ENCODE results near the gene PDCL3. TPM values are rescaled to one million over a fixed set of nuclear protein-coding genes. Genes with fewer than 3 reads are reported as not detected.

PDCL3 gene
- total and polyA plus RNA-seq, 2 donors (not counting 1 experiment from before 2014, with no cell fraction given), result 5.6 to 24.1 TPM

DNA sequence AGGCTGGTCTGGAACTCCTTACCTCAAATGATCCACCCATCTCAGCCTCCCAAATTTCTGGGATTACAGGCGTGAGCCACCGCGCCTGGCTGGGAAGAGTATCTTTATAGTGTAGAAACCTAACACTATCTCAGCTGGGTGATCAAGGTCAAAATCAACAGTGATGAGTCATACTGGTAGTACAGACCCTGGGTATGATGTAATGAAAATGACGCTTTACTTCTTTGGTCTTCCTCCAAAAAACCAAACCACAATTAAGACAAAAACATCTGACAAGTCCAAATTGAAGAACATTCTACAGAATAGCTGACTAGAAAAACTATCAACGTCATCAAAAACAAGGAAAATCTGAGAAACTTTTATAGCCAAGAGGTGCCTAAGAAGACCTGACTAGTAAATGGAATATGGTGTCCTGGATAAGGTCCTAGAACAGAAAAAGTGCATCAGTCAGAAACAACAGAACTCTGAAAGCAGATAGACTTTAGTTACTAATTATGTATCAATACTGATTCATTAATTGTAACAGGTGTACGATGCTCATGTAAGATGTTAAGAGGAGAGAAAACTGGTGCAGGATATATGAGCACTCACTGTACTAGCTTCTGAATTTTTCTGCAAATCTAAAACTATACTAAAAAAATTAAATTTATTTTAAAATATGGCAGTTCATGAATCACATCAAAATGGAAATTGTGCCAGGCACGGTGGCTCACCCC, 25.4 kb downstream of the PDCL3 start:
- no peak overlapping the region for H3K4me2 ChIP-seq (replicated peaks; ENCODE audit: low read depth, low read length, poor library complexity, severe bottlenecking)
- H3K36me3 ChIP-seq (replicated peaks in 1 of 2; ENCODE audit: control extremely low read depth in 1 of 2, control insufficient read depth in 1 of 2, extremely low read depth in 1 of 2, insufficient read depth in 2 of 2, low read length in 1 of 2), result no peaks in the 10 kb centered on the region
- Mint-ChIP-seq H3K9me3 (ENCODE audit: insufficient read depth) (peaks cover 2% of the 10 kb centered on the region), H3K4me3 (peak overlapping the region; percentile 14), H3K4me1 (peaks cover 17% of the 10 kb centered on the region), H3K27me3 (no peaks in the 10 kb centered on the region), H3K27ac (peak overlapping the region; percentile 38)
- no peak overlapping the region for H2AFZ ChIP-seq (ENCODE audit: insufficient read depth, low read depth, low read length, poor library complexity, severe bottlenecking)
- no peak overlapping the region for H3K27ac ChIP-seq (ENCODE audit: low read length in 2 of 2)
- peaks cover 0 to 5% (median 0%) of the 10 kb centered on the region in 3 donors for H3K9me3 ChIP-seq (ENCODE audit: control extremely low read depth in 1 of 3, control insufficient read depth in 2 of 3, insufficient read depth in 1 of 3, low read length in 2 of 3)
- ChIA-PET POLR2A (no interaction called here), CTCF (interaction anchor here (0.6 to 0.7 kb wide), 2 partner anchors 15 to 178 kb away, joined by 3 read pairs; no protein-coding TSS in a partner anchor)
- TF ChIP-seq EZH2 (IDR thresholded peaks at IDR 0.05; ENCODE audit: borderline replicate concordance, insufficient read depth, low read depth, low read length, poor library complexity, severe bottlenecking), result no peak
- TF ChIP-seq, protein P1, sequence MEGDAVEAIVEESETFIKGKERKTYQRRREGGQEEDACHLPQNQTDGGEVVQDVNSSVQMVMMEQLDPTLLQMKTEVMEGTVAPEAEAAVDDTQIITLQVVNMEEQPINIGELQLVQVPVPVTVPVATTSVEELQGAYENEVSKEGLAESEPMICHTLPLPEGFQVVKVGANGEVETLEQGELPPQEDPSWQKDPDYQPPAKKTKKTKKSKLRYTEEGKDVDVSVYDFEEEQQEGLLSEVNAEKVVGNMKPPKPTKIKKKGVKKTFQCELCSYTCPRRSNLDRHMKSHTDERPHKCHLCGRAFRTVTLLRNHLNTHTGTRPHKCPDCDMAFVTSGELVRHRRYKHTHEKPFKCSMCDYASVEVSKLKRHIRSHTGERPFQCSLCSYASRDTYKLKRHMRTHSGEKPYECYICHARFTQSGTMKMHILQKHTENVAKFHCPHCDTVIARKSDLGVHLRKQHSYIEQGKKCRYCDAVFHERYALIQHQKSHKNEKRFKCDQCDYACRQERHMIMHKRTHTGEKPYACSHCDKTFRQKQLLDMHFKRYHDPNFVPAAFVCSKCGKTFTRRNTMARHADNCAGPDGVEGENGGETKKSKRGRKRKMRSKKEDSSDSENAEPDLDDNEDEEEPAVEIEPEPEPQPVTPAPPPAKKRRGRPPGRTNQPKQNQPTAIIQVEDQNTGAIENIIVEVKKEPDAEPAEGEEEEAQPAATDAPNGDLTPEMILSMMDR (IDR thresholded peaks at IDR 0.05), result no peak
- no peak overlapping the region for H3K9ac ChIP-seq (ENCODE audit: low read length)
- DNase-seq (no peak), ATAC-seq (ENCODE audit: low read depth) (peak; percentile 84)
- no peaks in the 10 kb centered on the region for H4K20me1 ChIP-seq (ENCODE audit: control insufficient read depth, insufficient read depth, low read length, poor library complexity, severe bottlenecking)
- WGBS (ENCODE audit: insufficient coverage), result no CpG with 5 or more reads among the region's 7 CpGs
- no peaks in the 10 kb centered on the region for H3K79me2 ChIP-seq (ENCODE audit: control insufficient read depth, insufficient read depth, low read length)
- intact Hi-C loops (cut with micrococcal nuclease), result loop anchor here (10.0 kb wide), 2 partner anchors 443 to 567 kb away; partner anchors contain the start of genes AFF3 and TBC1D8
- H3K4me1 ChIP-seq (ENCODE audit: control insufficient read depth in 2 of 2, insufficient read depth in 2 of 2, low read length in 2 of 2), result no peaks in the 10 kb centered on the region
- no peak overlapping the region for H3K4me3 ChIP-seq (ENCODE audit: control extremely low read depth in 1 of 5, extremely low read depth in 1 of 5, insufficient read depth in 1 of 5, low read depth in 2 of 5, low read length in 4 of 5)
- H3K27me3 ChIP-seq (replicated peaks in 1 of 4; ENCODE audit: control extremely low read depth in 1 of 4, control insufficient read depth in 3 of 4, insufficient read depth in 4 of 4, low read length in 3 of 4), result no peaks in the 10 kb centered on the region

DNA sequence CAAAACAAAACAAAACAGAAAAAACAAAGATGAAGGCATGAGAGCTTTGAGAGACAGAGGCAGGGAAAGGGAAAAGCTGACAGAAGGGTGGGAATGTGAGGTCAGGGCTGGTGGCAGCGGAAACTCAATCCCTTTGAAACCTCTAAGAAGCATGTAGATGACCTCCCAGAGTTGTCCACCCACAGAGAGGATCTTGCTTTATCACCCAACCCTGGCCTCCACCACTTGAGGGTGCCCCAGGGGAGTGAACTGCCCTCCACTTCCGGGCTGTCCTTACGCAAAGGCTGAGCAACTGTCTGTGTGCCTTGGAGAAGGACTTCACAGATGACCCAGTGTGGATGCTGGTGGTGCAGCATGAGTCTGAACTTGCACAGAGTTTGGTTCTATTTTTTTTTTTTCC, 26.7 kb downstream of the PDCL3 start:
- no peak for ATAC-seq (ENCODE audit: low read depth)
- Histone ChIP-seq H3K4me3 (ENCODE audit: control extremely low read depth in 1 of 5, extremely low read depth in 1 of 5, insufficient read depth in 1 of 5, low read depth in 2 of 5, low read length in 4 of 5) (no peak overlapping the region), H3K27me3 (replicated peaks in 1 of 4; ENCODE audit: control extremely low read depth in 1 of 4, control insufficient read depth in 3 of 4, insufficient read depth in 4 of 4, low read length in 3 of 4) (no peaks in the 10 kb centered on the region), H3K9me3 (ENCODE audit: control extremely low read depth in 1 of 3, control insufficient read depth in 2 of 3, insufficient read depth in 1 of 3, low read length in 2 of 3) (peaks cover 0 to 5% (median 0%) of the 10 kb centered on the region in 3 donors), H3K4me2 (replicated peaks; ENCODE audit: low read depth, low read length, poor library complexity, severe bottlenecking) (no peak overlapping the region), H3K27ac (ENCODE audit: low read length in 2 of 2) (no peak overlapping the region), H3K79me2 (ENCODE audit: control insufficient read depth, insufficient read depth, low read length) (no peaks in the 10 kb centered on the region), H4K20me1 (ENCODE audit: control insufficient read depth, insufficient read depth, low read length, poor library complexity, severe bottlenecking) (no peaks in the 10 kb centered on the region), H3K4me1 (ENCODE audit: control insufficient read depth in 2 of 2, insufficient read depth in 2 of 2, low read length in 2 of 2) (no peaks in the 10 kb centered on the region), H3K9ac (ENCODE audit: low read length) (no peak overlapping the region), H2AFZ (ENCODE audit: insufficient read depth, low read depth, low read length, poor library complexity, severe bottlenecking) (no peak overlapping the region), H3K36me3 (replicated peaks in 1 of 2; ENCODE audit: control extremely low read depth in 1 of 2, control insufficient read depth in 1 of 2, extremely low read depth in 1 of 2, insufficient read depth in 2 of 2, low read length in 1 of 2) (no peaks in the 10 kb centered on the region)
- Mint-ChIP-seq H3K4me3 (no peak overlapping the region), H3K4me1 (peaks cover 16% of the 10 kb centered on the region), H3K27ac (no peak overlapping the region), H3K9me3 (ENCODE audit: insufficient read depth) (peaks cover 2% of the 10 kb centered on the region), H3K27me3 (no peaks in the 10 kb centered on the region)
- no CpG with 5 or more reads among the region's 3 CpGs for WGBS (ENCODE audit: insufficient coverage)
- no peak for TF ChIP-seq EZH2 (IDR thresholded peaks at IDR 0.05; ENCODE audit: borderline replicate concordance, insufficient read depth, low read depth, low read length, poor library complexity, severe bottlenecking)
- TF ChIP-seq, protein P1 (IDR thresholded peaks at IDR 0.05), result no peak
- intact Hi-C loops (cut with micrococcal nuclease), result loop anchor here (10.0 kb wide), 2 partner anchors 445 to 565 kb away; partner anchors contain the start of genes AFF3 and TBC1D8
- ChIA-PET POLR2A (no interaction called here), CTCF (interaction anchor here (1.2 kb wide), 1 partner anchor 17 kb away, joined by 3 read pairs; no protein-coding TSS in a partner anchor)
- DNase-seq, result no peak

Measured in B cell (primary cell).